ENCODE measurements around the gene GPC5.

- TF ChIP-seq POLR2A (IDR thresholded peaks at IDR 0.05) (no peak), CTCF (IDR thresholded peaks at IDR 0.05) (no peak)
Measured at GRCh38 chr13:92538164-92538563, 1139.7 kb downstream of the GPC5 start.

All from uterus (tissue), 2 donors.